Measurements from ENCODE around the gene UBXN10. TPM values are rescaled to one million over a fixed set of nuclear protein-coding genes. Genes with fewer than 3 reads are reported as not detected.

The UBXN10 gene
- total RNA-seq, 2 experiments from 2014 or later: 0.22 to 0.44 TPM

- Histone ChIP-seq H3K36me3 (ENCODE audit: insufficient read depth, low read length) (no peaks in the 10 kb centered on the region), H3K4me3 (ENCODE audit: low read length) (no peak overlapping the region), H3K4me1 (ENCODE audit: insufficient read depth, low read length) (no peaks in the 10 kb centered on the region), H3K27ac (ENCODE audit: low read depth in 1 of 2, low read length in 2 of 2) (no peak overlapping the region), H3K27me3 (ENCODE audit: control insufficient read depth in 1 of 2, insufficient read depth in 2 of 2, low read length in 2 of 2) (peaks cover 17 to 30% of the 10 kb centered on the region in 2 experiments), H3K9me3 (ENCODE audit: control insufficient read depth in 1 of 2, insufficient read depth in 1 of 2, low read length in 2 of 2) (no peaks in the 10 kb centered on the region)
- H3K4me1 Mint-ChIP-seq (ENCODE audit: low read depth): no peaks in the 10 kb centered on the region
- DNase-seq (no peak), ATAC-seq (ENCODE audit: poor library complexity) (no peak)
- H3K27me3 Mint-ChIP-seq: peaks cover 53% of the 10 kb centered on the region
- H3K36me3 Mint-ChIP-seq (ENCODE audit: low read depth): no peaks in the 10 kb centered on the region
- no peak overlapping the region for H3K4me3 Mint-ChIP-seq
- no peak overlapping the region for H3K27ac Mint-ChIP-seq
- ChIA-PET POLR2A (no interaction called here), CTCF (no interaction called here)
- intact Hi-C loops (cut with DNase I, micrococcal nuclease): no loop called here
- TF ChIP-seq CTCF (IDR thresholded peaks at IDR 0.05): no peak
- no peaks in the 10 kb centered on the region for H3K9me3 Mint-ChIP-seq
Measured at GRCh38 chr1:20220036-20220435, 34.1 kb downstream of the UBXN10 start.

GRCh38 chr1:20223106-20223505, 37.2 kb downstream of the UBXN10 start:
- no peaks in the 10 kb centered on the region for H3K36me3 Mint-ChIP-seq (ENCODE audit: low read depth)
- CTCF ChIA-PET: no interaction called here
- TF ChIP-seq CTCF (IDR thresholded peaks at IDR 0.05): no peak

GRCh38 chr1:20223551-20224419, 37.9 kb downstream of the UBXN10 start:
- Mint-ChIP-seq H3K9me3 (no peaks in the 10 kb centered on the region), H3K36me3 (ENCODE audit: low read depth) (no peaks in the 10 kb centered on the region), H3K4me3 (no peak overlapping the region), H3K27me3 (peaks cover 57% of the 10 kb centered on the region), H3K27ac (no peak overlapping the region), H3K4me1 (ENCODE audit: low read depth) (no peaks in the 10 kb centered on the region)
- peaks cover 23 to 27% of the 10 kb centered on the region in 2 experiments for H3K27me3 ChIP-seq (ENCODE audit: control insufficient read depth in 1 of 2, insufficient read depth in 2 of 2, low read length in 2 of 2)
- intact Hi-C loops (cut with DNase I, micrococcal nuclease): no loop called here
- no peak overlapping the region for H3K27ac ChIP-seq (ENCODE audit: low read depth in 1 of 2, low read length in 2 of 2)
- H3K4me3 ChIP-seq (ENCODE audit: low read length): no peak overlapping the region
- DNase-seq (no peak), ATAC-seq (ENCODE audit: poor library complexity) (no peak)
- no peaks in the 10 kb centered on the region for H3K36me3 ChIP-seq (ENCODE audit: insufficient read depth, low read length)
- no peak for TF ChIP-seq CTCF (IDR thresholded peaks at IDR 0.05)
- H3K9me3 ChIP-seq (ENCODE audit: control insufficient read depth in 1 of 2, insufficient read depth in 1 of 2, low read length in 2 of 2): no peaks in the 10 kb centered on the region
- POLR2A ChIA-PET: no interaction called here
- no peaks in the 10 kb centered on the region for H3K4me1 ChIP-seq (ENCODE audit: insufficient read depth, low read length)
- CTCF ChIA-PET: no interaction called here

More at GRCh38 chr1:20223106-20223505, 37.2 kb downstream of the UBXN10 start:
- POLR2A ChIA-PET: no interaction called here
- intact Hi-C loops (cut with DNase I, micrococcal nuclease): no loop called here
- Mint-ChIP-seq H3K27me3 (peaks cover 59% of the 10 kb centered on the region), H3K4me3 (no peak overlapping the region), H3K9me3 (no peaks in the 10 kb centered on the region), H3K4me1 (ENCODE audit: low read depth) (no peaks in the 10 kb centered on the region), H3K27ac (no peak overlapping the region)
- Histone ChIP-seq H3K4me1 (ENCODE audit: insufficient read depth, low read length) (no peaks in the 10 kb centered on the region), H3K9me3 (ENCODE audit: control insufficient read depth in 1 of 2, insufficient read depth in 1 of 2, low read length in 2 of 2) (no peaks in the 10 kb centered on the region), H3K36me3 (ENCODE audit: insufficient read depth, low read length) (no peaks in the 10 kb centered on the region), H3K27me3 (ENCODE audit: control insufficient read depth in 1 of 2, insufficient read depth in 2 of 2, low read length in 2 of 2) (peaks cover 20 to 24% of the 10 kb centered on the region in 2 experiments), H3K4me3 (ENCODE audit: low read length) (no peak overlapping the region), H3K27ac (ENCODE audit: low read depth in 1 of 2, low read length in 2 of 2) (no peak overlapping the region)
- ATAC-seq (ENCODE audit: poor library complexity) (no peak), DNase-seq (no peak)

Measured in CD4-positive, alpha-beta T cell (primary cell).